ENCODE measurements around the gene ADAMTS7.
"Not testable (repeated sequence)": the region's sequence is repeated elsewhere in the genome, so short reads cannot be mapped to it uniquely, and the experiment has no call there.

Gene ADAMTS7

DNA sequence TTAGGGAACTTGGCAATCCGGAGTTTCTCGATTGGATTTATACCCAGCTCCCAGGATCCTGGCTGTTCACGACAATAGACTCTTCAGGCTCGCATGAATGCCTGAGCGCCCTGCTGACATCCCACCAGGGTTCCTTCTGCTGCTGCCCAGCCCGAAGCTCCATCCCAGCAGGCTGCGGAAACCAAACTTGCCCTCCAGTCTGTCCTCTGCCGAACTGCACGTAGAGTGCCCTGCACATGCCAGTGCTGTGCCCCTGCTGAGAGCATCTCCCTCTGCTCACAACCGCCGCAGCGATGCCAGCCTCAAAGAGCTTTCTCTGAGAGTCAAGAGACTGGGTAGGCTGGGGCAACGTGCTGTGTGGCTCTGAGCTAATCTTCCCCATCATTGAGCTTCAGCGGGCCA lies 6.9 kb downstream of the ADAMTS7 start:
- Histone ChIP-seq H3K9me3 (ENCODE audit: insufficient read depth, low read depth, low read length) (no peaks in the 10 kb centered on the region), H3K36me3 (ENCODE audit: control insufficient read depth in 1 of 2, insufficient read depth in 2 of 2, low read length in 2 of 2) (peaks cover 0 to 4% of the 10 kb centered on the region in 2 experiments), H2BK5ac (ENCODE audit: low read depth, low read length, poor library complexity) (no peak overlapping the region), H2AK5ac (ENCODE audit: low read length) (no peak overlapping the region), H3K27me3 (ENCODE audit: insufficient read depth, low read length) (peaks cover 2% of the 10 kb centered on the region), H2BK120ac (ENCODE audit: insufficient read depth, low read length, poor library complexity) (no peak overlapping the region), H3K14ac (ENCODE audit: low read length) (no peak overlapping the region), H3K79me1 (ENCODE audit: low read length) (no peaks in the 10 kb centered on the region), H3K4me1 (ENCODE audit: control insufficient read depth in 1 of 2, insufficient read depth in 2 of 2, low read length in 2 of 2) (no peaks in the 10 kb centered on the region), H3K23ac (ENCODE audit: low read length) (no peak overlapping the region), H2BK12ac (ENCODE audit: low read length) (no peak overlapping the region), H3K4me2 (ENCODE audit: low read length) (no peak overlapping the region), H3K9ac (ENCODE audit: low read length) (no peak overlapping the region), H3K27ac (ENCODE audit: low read depth, low read length) (no peak overlapping the region), H4K8ac (ENCODE audit: low read depth, low read length) (no peak overlapping the region), H3K4ac (ENCODE audit: low read depth, low read length) (no peak overlapping the region), H3K79me2 (ENCODE audit: control insufficient read depth, insufficient read depth, low read length, poor library complexity) (no peaks in the 10 kb centered on the region), H4K12ac (ENCODE audit: low read depth, low read length) (no peak overlapping the region), H4K91ac (ENCODE audit: low read depth, low read length) (no peak overlapping the region), H3K4me3 (ENCODE audit: low read depth, low read length) (no peak overlapping the region), H2AFZ (ENCODE audit: insufficient read depth, low read length, poor library complexity) (no peak overlapping the region), H3K18ac (ENCODE audit: low read length) (no peak overlapping the region)
- no CpG with 5 or more reads among the region's 14 CpGs for WGBS (ENCODE audit: extremely low coverage, insufficient coverage, insufficient read length)
- no peak for DNase-seq

GRCh38 chr15:78800806-78801205 lies 10.5 kb downstream of the ADAMTS7 start:
- H3K27ac ChIP-seq (ENCODE audit: low read depth, low read length): no peak overlapping the region
- H3K36me3 ChIP-seq (ENCODE audit: control insufficient read depth in 1 of 2, insufficient read depth in 2 of 2, low read length in 2 of 2): peaks cover 14 to 17% of the 10 kb centered on the region in 2 experiments
- H2AFZ ChIP-seq (ENCODE audit: insufficient read depth, low read length, poor library complexity): no peak overlapping the region
- H4K12ac ChIP-seq (ENCODE audit: low read depth, low read length): no peak overlapping the region
- H3K14ac ChIP-seq (ENCODE audit: low read length): no peak overlapping the region
- DNase-seq: no peak
- no peak overlapping the region for H3K9ac ChIP-seq (ENCODE audit: low read length)
- no peak overlapping the region for H3K4me2 ChIP-seq (ENCODE audit: low read length)
- H3K4me3 ChIP-seq (ENCODE audit: low read depth, low read length): no peak overlapping the region
- H2BK120ac ChIP-seq (ENCODE audit: insufficient read depth, low read length, poor library complexity): no peak overlapping the region
- no peak overlapping the region for H4K91ac ChIP-seq (ENCODE audit: low read depth, low read length)
- no peak overlapping the region for H2BK12ac ChIP-seq (ENCODE audit: low read length)
- no peak overlapping the region for H3K18ac ChIP-seq (ENCODE audit: low read length)
- no peaks in the 10 kb centered on the region for H3K9me3 ChIP-seq (ENCODE audit: insufficient read depth, low read depth, low read length)
- no peaks in the 10 kb centered on the region for H3K27me3 ChIP-seq (ENCODE audit: insufficient read depth, low read length)
- no peak overlapping the region for H3K23ac ChIP-seq (ENCODE audit: low read length)
- no peak overlapping the region for H2AK5ac ChIP-seq (ENCODE audit: low read length)
- WGBS (ENCODE audit: extremely low coverage, insufficient coverage, insufficient read length): no CpG with 5 or more reads among the region's 21 CpGs
- peaks cover 0 to 2% of the 10 kb centered on the region in 2 experiments for H3K4me1 ChIP-seq (ENCODE audit: control insufficient read depth in 1 of 2, insufficient read depth in 2 of 2, low read length in 2 of 2)
- H4K8ac ChIP-seq (ENCODE audit: low read depth, low read length): no peak overlapping the region
- H3K79me1 ChIP-seq (ENCODE audit: low read length): no peaks in the 10 kb centered on the region
- no peaks in the 10 kb centered on the region for H3K79me2 ChIP-seq (ENCODE audit: control insufficient read depth, insufficient read depth, low read length, poor library complexity)
- no peak overlapping the region for H2BK5ac ChIP-seq (ENCODE audit: low read depth, low read length, poor library complexity)
- H3K4ac ChIP-seq (ENCODE audit: low read depth, low read length): no peak overlapping the region

DNA sequence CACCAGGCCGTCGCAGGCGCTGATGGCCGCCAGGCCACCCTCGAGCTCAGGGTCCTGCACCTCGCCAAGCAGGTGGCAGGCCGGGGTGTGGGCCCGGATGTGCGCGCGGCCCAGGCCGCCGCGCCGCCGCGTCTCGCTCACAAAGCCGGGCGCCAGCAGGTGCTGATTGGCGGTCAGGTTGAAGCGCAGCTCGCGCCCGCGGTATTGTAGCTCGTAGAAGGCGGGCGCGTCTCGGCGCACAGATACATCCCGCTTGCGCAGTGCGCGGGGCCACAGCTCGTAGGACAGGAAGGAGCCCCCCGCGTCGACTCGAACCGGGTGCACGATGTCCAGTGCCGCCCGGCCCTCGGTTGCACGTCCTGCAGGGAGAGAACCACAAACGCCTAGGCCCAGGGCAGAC lies 11.1 kb downstream of the ADAMTS7 start:
- no CpG with 5 or more reads among the region's 48 CpGs for WGBS (ENCODE audit: extremely low coverage, insufficient coverage, insufficient read length)
- Histone ChIP-seq H2BK5ac (ENCODE audit: low read depth, low read length, poor library complexity) (no peak overlapping the region), H2BK12ac (ENCODE audit: low read length) (no peak overlapping the region), H3K4me2 (ENCODE audit: low read length) (no peak overlapping the region), H4K12ac (ENCODE audit: low read depth, low read length) (no peak overlapping the region), H3K27me3 (ENCODE audit: insufficient read depth, low read length) (no peaks in the 10 kb centered on the region), H3K79me2 (ENCODE audit: control insufficient read depth, insufficient read depth, low read length, poor library complexity) (no peaks in the 10 kb centered on the region), H2AFZ (ENCODE audit: insufficient read depth, low read length, poor library complexity) (no peak overlapping the region), H3K4ac (ENCODE audit: low read depth, low read length) (no peak overlapping the region), H2AK5ac (ENCODE audit: low read length) (no peak overlapping the region), H4K91ac (ENCODE audit: low read depth, low read length) (no peak overlapping the region), H2BK120ac (ENCODE audit: insufficient read depth, low read length, poor library complexity) (no peak overlapping the region), H3K18ac (ENCODE audit: low read length) (no peak overlapping the region), H3K36me3 (ENCODE audit: control insufficient read depth in 1 of 2, insufficient read depth in 2 of 2, low read length in 2 of 2) (peaks cover 20 to 22% of the 10 kb centered on the region in 2 experiments), H3K14ac (ENCODE audit: low read length) (no peak overlapping the region), H3K23ac (ENCODE audit: low read length) (no peak overlapping the region), H3K4me3 (ENCODE audit: low read depth, low read length) (no peak overlapping the region), H3K4me1 (ENCODE audit: control insufficient read depth in 1 of 2, insufficient read depth in 2 of 2, low read length in 2 of 2) (peaks cover 0 to 2% of the 10 kb centered on the region in 2 experiments), H3K9ac (ENCODE audit: low read length) (no peak overlapping the region), H3K79me1 (ENCODE audit: low read length) (no peaks in the 10 kb centered on the region), H4K8ac (ENCODE audit: low read depth, low read length) (no peak overlapping the region), H3K27ac (ENCODE audit: low read depth, low read length) (no peak overlapping the region), H3K9me3 (ENCODE audit: insufficient read depth, low read depth, low read length) (no peaks in the 10 kb centered on the region)
- DNase-seq: peak in 1 of 2 donors; percentile 22

- not testable (repeated sequence) for H4K91ac ChIP-seq (ENCODE audit: low read depth, low read length); H2BK120ac ChIP-seq (ENCODE audit: insufficient read depth, low read length, poor library complexity); H3K4me1 ChIP-seq (ENCODE audit: control insufficient read depth in 1 of 2, insufficient read depth in 2 of 2, low read length in 2 of 2); H2BK12ac ChIP-seq (ENCODE audit: low read length); H2AK5ac ChIP-seq (ENCODE audit: low read length); H3K27ac ChIP-seq (ENCODE audit: low read depth, low read length); H3K4ac ChIP-seq (ENCODE audit: low read depth, low read length); H2BK5ac ChIP-seq (ENCODE audit: low read depth, low read length, poor library complexity); H3K9me3 ChIP-seq (ENCODE audit: insufficient read depth, low read depth, low read length); H3K9ac ChIP-seq (ENCODE audit: low read length); H3K27me3 ChIP-seq (ENCODE audit: insufficient read depth, low read length); DNase-seq; H4K12ac ChIP-seq (ENCODE audit: low read depth, low read length); H3K4me3 ChIP-seq (ENCODE audit: low read depth, low read length); H3K79me2 ChIP-seq (ENCODE audit: control insufficient read depth, insufficient read depth, low read length, poor library complexity); H3K79me1 ChIP-seq (ENCODE audit: low read length); H3K18ac ChIP-seq (ENCODE audit: low read length); H3K4me2 ChIP-seq (ENCODE audit: low read length); H2AFZ ChIP-seq (ENCODE audit: insufficient read depth, low read length, poor library complexity); H3K23ac ChIP-seq (ENCODE audit: low read length); H3K14ac ChIP-seq (ENCODE audit: low read length); H4K8ac ChIP-seq (ENCODE audit: low read depth, low read length)
- peaks cover 23 to 24% of the 10 kb centered on the region in 2 experiments for H3K36me3 ChIP-seq (ENCODE audit: control insufficient read depth in 1 of 2, insufficient read depth in 2 of 2, low read length in 2 of 2)
- no CpG with 5 or more reads among the region's 7 CpGs for WGBS (ENCODE audit: extremely low coverage, insufficient coverage, insufficient read length)
Measured at GRCh38 chr15:78799102-78799501, 12.2 kb downstream of the ADAMTS7 start.
